ENCODE results near the gene ALCAM. TPM values are rescaled to one million over a fixed set of nuclear protein-coding genes. Genes with fewer than 3 reads are reported as not detected.

ALCAM gene
- total RNA-seq: 3.5 TPM
- long read RNA-seq: 0 reads

DNA sequence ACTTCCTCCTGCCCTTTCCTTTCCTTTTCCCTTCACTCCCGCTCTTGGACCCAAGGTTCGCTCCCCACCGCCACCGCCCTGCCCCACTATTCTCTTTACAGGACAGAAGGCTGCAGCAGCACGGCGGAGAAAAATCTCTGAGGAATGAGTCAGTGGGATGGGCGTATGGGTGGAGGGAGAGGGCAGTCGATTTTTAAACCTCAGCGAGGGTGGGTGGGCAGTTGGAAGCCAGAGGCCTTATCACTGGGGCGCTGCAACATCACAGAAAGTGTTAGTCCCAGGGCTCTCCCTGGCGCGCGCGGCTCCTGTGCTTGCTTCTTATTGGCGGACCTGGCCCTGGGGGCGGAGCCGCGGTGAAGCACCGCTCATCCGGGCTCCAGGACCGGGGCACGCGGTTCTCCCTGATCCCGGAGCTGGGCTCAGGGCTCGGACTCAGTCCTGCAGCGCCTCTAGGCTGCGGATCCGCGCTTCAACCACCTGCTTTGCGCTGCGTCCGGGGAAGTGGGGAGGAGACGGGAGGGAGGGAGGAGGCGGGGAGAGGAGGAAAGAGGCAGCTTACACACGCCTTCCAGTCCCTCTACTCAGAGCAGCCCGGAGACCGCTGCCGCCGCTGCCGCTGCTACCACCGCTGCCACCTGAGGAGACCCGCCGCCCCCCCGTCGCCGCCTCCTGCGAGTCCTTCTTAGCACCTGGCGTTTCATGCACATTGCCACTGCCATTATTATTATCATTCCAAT, at the start of gene ALCAM:
Gene ALCAM, plus strand, starts transcription at position 584 of the 737 bp plus-strand sequence.
- peak; percentile 97 for ATAC-seq
- intact Hi-C loops (cut with DNase I): loop anchor here (5.0 kb wide), 1 partner anchor 739 kb away; no protein-coding TSS in a partner anchor
- DNase-seq (ENCODE audit: missing footprints): peak; percentile 96

DNA sequence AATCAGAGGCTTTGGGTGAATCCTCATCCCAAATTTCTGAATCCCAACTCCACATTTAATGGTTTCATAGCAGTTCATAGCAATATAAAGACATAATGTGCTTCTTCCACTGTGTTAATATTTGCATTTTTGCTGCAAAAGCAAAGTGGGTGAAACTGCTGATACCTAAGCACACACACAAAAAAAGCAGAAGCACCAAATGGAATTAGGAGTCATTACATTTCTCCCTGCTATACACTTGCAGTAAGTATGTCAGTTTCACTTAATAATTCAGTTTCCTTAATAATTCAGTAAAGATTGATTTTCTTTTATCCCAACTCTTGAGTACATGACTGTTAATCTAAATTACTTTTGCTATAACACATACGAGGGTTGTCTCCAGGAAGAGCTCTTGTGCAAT, 48.9 kb upstream of the ALCAM start:
- no peak for ATAC-seq
- intact Hi-C loops (cut with DNase I): no loop called here
- no peak for DNase-seq (ENCODE audit: missing footprints)

DNA sequence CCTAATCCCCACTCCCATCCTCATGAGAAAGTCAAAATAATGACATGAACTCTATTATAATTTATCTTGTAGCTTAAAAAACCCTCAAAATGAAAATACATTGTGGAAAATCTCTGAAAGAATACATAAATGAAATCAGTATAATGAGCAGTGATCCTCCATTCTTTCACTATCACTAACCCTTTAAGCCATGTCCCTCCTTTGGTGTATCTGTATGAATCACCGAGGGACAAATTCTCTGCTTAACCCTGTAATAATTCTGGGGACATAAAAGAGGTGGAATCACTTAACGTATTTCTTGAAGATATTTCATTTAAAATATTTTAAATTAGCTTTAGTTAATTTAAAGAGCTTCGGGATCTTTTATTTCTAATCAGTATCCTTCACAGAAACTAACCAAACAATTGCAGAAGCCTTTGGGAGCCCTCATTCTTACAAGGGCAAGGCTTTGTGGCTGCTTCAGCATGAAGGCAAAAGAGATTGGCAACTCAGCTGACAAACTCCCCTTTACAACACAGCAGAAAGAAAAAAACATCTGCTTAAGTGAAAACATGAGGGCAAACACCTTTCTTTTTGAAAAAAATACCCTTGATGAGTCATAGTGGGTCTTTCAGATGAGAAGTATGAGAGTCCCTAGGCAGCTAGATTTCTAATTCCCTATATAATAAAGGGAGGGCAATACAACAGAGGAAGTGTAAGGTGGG, 44.0 kb upstream of the ALCAM start:
- ATAC-seq: no peak
- intact Hi-C loops (cut with DNase I): no loop called here
- DNase-seq (ENCODE audit: missing footprints): no peak

DNA sequence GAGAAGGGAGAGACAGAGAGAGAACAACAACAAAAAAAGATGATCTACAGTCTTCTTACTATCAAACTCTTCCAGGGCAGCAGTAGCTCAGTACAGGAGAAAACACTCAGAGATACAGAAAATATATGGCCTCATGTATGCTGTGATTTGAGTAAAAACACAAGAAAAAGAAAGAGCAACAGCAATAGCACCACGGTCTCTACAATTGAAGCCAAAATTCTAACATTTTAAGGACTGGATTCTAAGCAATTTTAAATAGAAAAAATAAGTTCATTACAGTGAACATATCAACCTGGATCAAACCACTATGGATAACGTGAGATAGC, 43.5 kb upstream of the ALCAM start:
- intact Hi-C loops (cut with DNase I): no loop called here
- no peak for ATAC-seq
- no peak for DNase-seq (ENCODE audit: missing footprints)

DNA sequence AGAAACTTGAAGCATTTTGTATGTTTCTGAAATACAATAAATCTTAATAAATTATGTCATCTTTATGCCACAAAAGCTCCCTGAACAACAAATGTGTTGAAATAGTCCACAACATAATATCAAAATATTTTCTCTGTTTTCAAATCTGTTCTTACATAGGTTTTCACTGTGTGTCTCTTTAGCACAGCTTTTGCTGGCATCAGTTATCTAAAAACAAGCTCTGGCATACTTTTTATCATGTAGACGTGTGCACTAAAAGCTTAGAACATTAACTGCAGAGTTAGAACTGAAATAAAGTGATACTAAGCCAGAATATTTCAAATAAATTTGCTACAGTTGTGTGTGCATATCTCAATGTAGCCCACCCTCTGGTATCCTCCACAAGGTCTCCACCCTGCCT, 41.8 kb upstream of the ALCAM start:
- intact Hi-C loops (cut with DNase I): no loop called here

DNA sequence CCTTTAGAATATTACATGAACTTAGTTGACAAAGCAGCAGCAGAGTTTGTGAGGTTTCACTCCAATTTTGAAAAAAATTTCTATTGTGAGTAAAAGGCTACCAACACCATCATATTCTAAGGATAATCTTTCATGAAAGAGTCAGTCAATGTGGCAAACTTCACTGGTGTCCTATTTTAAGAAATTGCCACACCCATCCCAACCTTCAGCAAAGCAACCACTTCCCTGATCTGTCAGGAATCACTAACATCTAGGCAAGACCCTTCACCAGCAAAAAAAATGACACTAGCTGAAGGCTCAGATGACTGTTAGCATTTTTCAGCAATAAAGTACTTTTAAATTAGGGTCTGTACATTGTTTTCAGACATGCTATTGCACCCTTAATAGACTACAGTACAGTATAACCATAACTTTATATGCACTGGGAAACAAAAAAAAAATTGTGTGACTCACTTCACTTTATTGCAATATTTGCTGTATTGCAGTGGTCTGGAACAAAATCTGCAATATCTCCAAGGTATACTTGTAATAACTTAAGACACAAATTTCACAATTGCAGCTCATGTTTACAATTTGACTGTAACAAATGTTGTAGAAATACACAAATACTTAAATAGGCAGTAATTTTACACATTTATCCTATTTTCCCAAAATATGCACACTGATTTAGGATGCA, 38.9 kb upstream of the ALCAM start:
- intact Hi-C loops (cut with DNase I): no loop called here
- ATAC-seq: no peak

More for the DNA sequence above, 41.8 kb upstream of the ALCAM start:
- no peak for ATAC-seq
- no peak for DNase-seq (ENCODE audit: missing footprints)

DNA sequence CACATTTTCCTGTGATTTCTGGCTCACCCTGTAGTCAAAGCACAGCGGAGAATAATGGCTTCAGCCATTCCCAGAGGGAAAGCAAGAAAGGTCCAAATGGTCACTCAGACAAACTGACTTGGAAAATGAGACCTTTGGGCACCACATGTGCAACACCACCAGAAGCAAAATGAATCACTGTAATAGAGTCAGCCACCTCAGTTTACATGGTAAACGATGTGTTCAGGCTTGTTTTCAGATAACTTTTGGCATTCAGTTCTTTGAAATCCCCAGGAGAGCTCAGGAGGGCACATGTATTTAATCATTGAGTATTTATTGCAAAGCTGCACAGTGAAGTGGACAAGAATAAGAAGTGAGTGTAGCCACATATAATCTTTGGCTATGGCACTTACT, 38.4 kb upstream of the ALCAM start:
- ATAC-seq: no peak
- DNase-seq (ENCODE audit: missing footprints): no peak
- intact Hi-C loops (cut with DNase I): no loop called here

More for the DNA sequence above, 38.9 kb upstream of the ALCAM start:
- no peak for DNase-seq (ENCODE audit: missing footprints)

DNA sequence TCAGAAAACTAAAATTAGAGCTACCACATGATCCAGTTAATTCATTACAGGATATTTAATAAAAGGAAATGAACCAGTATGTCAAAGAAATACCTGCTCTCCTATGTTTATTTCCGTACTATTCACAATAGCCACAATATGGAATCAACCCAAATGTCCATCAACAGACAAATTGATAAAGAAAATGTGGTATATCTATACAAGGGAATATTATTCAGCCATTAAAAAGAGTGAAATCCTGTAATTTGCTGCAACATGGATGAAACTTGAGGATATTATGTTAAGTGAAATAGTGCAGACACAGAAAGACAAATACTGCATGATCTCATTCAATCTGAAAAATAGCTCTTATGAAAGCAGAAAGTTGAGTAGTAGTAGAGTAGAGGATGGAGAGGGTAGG, 33.7 kb upstream of the ALCAM start:
- intact Hi-C loops (cut with DNase I): no loop called here
- DNase-seq (ENCODE audit: missing footprints): no peak
- no peak for ATAC-seq

DNA sequence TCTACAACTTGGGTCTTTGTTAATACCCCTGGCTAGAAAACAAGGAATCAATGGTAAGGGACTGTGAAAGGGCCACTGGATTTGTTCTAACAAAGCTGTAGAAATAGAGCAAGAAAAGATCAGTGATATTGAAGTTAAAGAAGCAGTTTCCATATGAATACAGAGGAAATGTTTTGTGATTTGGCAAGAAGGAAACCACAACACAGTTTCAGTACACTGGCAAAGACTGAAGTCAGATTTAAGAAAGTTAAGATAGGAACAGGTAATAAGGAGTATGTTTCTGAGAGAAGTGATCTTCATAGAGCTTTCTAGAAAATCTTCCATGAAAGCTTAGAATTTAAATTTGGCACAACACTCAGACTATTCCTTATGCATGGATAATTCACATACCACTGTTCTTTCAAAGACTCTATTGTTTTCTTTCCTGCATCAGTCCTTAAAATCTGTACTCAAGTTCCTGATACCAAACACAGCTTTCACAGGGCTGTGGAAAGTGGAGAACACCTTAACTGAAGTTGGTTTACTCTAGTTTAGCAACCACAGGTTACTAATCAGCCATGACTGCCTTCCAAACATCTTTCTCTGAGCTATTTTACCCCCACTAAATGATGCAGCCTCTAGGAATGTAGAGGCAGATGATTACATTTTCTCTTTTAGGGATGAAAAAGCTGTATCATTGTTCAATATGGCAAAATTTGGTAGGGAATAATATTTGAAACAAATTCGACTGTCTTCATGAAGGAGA, 32.4 kb upstream of the ALCAM start:
- intact Hi-C loops (cut with DNase I): no loop called here
- DNase-seq (ENCODE audit: missing footprints) (no peak), ATAC-seq (no peak)

DNA sequence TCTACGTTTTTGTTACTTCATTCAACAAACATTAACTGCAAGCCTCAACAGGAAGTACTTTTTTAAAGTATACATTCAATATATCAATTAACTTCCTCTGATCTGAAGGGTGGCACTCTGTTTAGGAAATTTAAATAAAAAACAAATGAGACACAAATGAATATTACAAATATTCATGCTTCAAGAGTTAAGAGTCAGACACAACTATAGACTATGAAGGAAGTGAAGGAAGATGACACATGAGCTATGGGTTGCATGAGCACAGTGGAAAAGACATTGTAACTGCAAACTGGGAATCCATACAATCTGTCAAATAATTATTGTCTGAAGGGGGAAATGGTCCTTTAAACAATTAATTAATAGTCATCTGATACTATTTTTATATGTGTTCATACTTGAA, 26.8 kb upstream of the ALCAM start:
- ATAC-seq (no peak), DNase-seq (ENCODE audit: missing footprints) (no peak)
- intact Hi-C loops (cut with DNase I): no loop called here

DNA sequence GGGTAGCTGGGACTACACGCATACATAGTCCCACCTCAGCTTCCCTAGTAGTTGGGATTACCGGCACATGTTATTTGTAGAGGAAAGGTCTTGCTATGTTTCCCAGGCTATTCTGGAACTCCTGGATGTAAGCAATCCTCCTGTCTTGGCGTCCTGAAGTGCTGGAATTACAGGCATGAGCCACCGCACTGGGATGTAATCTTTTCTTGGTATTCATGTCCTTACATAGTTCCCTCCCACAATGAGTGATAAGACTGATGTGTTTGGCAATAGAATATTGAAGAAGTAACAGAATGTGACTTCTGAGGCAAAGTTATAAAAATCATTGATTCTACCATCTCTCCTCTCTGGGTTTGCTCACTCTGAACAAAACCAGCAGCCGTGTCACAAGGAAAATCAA, 22.7 kb upstream of the ALCAM start:
- DNase-seq (ENCODE audit: missing footprints) (no peak), ATAC-seq (no peak)
- intact Hi-C loops (cut with DNase I): no loop called here

DNA sequence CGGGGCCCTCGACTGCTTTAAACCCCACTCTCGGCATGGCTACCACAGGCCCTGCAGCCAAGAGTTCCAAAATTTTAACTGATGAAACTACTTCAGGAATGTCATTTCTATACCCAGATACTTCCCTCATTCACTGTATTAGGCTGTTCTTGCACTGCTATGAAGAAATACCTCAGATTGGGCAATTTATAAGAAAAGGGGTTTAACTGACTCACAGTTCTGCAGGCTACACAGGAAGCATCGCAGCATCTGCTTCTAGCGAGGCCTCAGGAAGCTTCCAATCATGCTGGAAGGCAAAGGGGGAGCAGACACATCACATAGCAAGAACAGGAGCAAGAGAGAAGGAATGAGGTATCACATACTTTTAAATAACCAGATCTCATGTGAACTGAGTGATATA, 21.6 kb upstream of the ALCAM start:
- DNase-seq (ENCODE audit: missing footprints) (no peak), ATAC-seq (no peak)
- intact Hi-C loops (cut with DNase I): no loop called here

DNA sequence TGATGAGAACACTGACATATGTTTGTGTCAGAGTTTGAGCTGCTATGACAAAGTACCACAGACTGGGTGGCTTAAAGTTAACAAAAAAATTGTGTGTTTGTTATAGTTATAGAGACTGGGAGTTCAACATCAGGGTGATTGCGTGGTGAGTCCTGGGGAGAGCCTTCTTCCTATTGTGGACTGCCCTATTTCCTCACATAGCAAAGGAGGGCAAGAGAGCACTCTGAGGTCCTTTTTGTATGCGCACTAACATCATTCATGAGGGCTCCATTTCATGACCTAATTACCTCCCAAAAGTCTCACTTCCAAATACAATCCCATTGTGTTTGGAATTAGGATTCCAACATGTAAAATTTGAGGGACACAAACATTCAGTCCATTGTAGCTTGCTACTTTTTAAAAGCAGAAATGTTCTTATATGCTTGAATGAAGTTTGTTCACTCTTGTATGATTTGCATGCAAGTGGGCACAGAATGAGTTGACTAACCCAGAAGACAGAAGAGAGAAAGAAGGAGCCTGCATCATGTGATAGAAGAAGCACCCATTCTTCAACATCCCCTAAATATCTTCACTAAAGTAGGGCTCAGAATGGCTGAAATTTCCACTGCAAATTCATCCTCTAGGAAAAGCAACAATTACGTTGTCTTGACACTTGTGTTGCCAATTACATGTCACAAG, 18.9 kb upstream of the ALCAM start:
- no peak for ATAC-seq
- DNase-seq (ENCODE audit: missing footprints): no peak

DNA sequence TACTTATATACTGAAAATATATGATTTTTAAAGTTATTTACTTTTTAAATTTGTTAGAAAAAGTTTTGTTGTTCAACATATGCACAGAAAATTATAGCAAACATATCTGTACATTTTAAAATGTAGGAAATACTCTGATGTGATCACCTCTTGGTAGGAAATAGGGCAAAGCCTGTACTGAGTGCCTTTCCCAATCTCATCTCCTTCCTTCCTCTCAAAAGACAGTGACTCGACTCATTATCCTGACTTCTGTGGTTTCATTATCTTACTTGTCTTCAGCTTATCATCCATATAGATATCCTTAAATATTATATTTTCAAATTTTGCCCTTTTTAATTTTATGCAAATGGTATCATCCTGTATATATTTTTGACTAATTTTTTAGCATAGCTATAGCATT, 18.4 kb upstream of the ALCAM start:
- DNase-seq (ENCODE audit: missing footprints): no peak
- intact Hi-C loops (cut with DNase I): no loop called here
- ATAC-seq: no peak

More for the DNA sequence above, 18.9 kb upstream of the ALCAM start:
- intact Hi-C loops (cut with DNase I): no loop called here

DNA sequence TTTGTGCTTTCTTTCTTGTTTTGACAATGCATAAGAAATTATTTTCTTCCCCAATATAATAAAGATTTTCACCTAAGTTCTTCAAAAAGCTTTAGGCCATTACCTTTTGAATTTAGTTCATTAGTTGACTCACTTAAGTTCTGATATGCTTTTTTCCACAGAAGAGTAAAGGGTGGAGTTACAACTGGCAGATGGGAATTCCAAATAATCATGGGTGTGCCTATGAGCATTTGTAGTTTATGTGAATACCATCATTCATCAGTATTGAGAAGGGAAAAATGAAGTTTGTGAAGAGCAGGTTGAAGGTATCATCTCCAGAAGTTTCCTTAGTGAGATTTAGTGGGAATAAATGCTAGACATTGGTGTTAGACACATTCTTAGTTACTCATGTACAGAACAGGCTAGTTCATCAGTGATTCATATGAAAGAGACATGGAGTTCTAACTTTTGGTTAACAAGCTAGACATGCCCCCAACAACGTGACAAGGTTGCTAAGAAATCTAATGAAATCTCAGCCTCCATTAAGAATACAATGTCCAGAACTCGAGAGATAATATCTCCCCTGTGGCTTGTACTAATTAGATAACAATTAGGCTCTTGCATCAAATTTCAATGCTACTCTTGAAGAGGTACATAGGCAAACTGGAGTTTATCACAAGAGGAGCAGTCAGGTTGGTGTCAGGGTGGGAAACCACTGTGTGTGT, 16.9 kb upstream of the ALCAM start:
- ATAC-seq: no peak
- intact Hi-C loops (cut with DNase I): no loop called here
- DNase-seq (ENCODE audit: missing footprints): no peak

DNA sequence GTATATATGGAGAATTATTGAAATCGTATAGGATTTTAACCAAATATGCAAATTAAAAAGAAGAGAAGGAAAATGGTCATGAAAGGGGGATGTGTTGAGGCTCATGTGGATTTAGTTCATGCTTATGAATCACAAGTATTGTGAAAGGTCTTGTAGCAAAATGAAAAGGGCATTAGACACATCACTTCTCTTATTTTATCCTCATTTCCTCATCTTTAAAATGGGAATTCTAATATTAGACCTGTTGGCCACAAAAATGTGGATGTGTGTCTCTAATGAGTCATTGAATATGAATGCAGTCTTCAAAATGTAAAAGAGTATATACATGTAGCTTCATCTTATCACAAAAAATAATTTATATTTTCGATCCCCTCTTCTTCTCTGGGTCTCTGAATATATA, 14.9 kb upstream of the ALCAM start:
- no peak for DNase-seq (ENCODE audit: missing footprints)
- intact Hi-C loops (cut with DNase I): no loop called here
- no peak for ATAC-seq

DNA sequence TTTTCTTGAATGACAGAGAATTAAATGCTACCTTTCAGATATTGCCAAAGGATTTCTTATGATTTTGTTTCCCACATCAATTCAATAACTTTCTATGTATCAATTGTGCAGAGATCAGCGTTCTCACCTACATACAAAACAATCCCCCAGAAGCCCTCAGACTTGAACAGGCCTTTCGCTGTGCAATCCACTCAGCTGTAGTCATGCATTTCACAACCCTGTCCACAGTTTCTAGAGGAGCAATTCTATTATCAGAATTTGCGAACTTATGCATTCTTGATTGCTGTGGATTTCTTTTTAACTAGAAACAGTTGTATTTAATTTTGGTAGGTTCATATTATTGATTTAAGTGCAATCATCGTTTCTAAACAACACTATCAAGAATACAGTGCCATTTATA, 13.7 kb upstream of the ALCAM start:
- intact Hi-C loops (cut with DNase I): no loop called here
- DNase-seq (ENCODE audit: missing footprints): no peak
- no peak for ATAC-seq

DNA sequence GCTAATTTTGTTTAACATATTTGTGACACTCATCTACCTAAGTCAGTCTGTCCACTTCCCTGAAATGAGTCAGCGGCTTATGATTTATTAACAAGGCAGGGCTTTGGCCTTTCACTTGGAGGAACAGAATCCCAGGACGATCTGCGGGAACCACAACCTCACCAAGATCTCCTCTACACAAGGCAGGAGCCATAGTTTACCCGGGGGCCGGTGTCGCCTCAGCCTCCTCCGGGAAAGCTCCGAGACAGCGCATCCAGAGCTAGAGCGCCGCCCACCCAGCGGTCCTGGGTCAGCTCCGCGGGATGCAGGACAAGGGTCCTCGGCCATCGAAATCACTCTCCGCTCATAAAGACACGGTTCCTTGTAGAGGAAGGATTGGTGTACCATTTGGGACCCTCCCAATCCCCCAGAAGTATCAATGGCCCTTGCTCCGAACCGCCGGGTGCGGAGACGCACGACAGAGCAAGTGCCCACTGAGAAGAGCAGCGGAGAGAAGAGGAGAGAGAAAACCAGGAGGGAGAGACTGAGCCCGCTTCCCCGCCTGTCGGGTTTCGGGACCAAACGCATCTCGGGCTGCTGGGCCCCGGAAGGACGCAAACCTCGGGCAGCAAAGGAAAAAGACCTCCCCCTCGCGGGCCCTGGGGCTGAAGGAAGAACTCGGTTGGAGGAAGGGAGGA, 13.1 kb upstream of the ALCAM start:
- ATAC-seq (no peak), DNase-seq (ENCODE audit: missing footprints) (peak; percentile 45)
- intact Hi-C loops (cut with DNase I): no loop called here

All from Right ventricle myocardium inferior (tissue), 1 donor.